HL-60 (cell line): ENCODE results near the gene ZBTB49.

ENCODE experiments used
- DNase-seq, 2 experiments: peaks; one replicate each; pipeline ENCODE4 v3.0.0-alpha.2; 2010 to 2020; ENCODE audit warnings: low read depth in 1 of 2, low spot score in 1 of 2
- H3K27ac ChIP-seq: fragments of 250-450 bp; sonication (Bioruptor Pico); replicated peaks from 2 replicates; pipeline ENCODE4 v1.5.1; 2020; ENCODE audit warnings: mild to moderate bottlenecking, moderate library complexity
- H3K27me3 ChIP-seq: fragments of 250-450 bp; sonication (Bioruptor Pico); 2 replicates; pipeline ENCODE4 v1.5.1; 2021; ENCODE audit warnings: mild to moderate bottlenecking, moderate library complexity; ENCODE audit not compliant: insufficient read depth, poor library complexity, severe bottlenecking
- H3K4me3 ChIP-seq: replicated peaks from 2 replicates; pipeline ENCODE4 v1.5.1; 2011; ENCODE audit warnings: mild to moderate bottlenecking, control low read depth, low read length; ENCODE audit not compliant: insufficient read depth
- GABPA ChIP-seq: IDR thresholded peaks from 2 replicates; pipeline ENCODE4 v1.6.1; 2012; ENCODE audit warnings: low read depth
- POLR2AphosphoS5 ChIP-seq: IDR thresholded peaks from 2 replicates; pipeline ENCODE4 v1.6.1; 2012; ENCODE audit warnings: low read depth
- SPI1 ChIP-seq: IDR thresholded peaks from 2 replicates; pipeline ENCODE4 v1.6.1; 2012; ENCODE audit warnings: low read depth, mild to moderate bottlenecking, borderline replicate concordance
- TF ChIP-seq, protein P1 (sequence below): IDR thresholded peaks from 2 replicates; pipeline ENCODE4 v1.6.1; 2012; ENCODE audit warnings: low read depth; ENCODE audit not compliant: insufficient replicate concordance
- TF ChIP-seq, protein P2 (sequence below): IDR thresholded peaks from one replicate; pipeline ENCODE4 v1.5.1; 2011; ENCODE audit warnings: low read length, control low read depth, inconsistent platforms; ENCODE audit not compliant: insufficient read depth

Gene ZBTB49

DNA sequence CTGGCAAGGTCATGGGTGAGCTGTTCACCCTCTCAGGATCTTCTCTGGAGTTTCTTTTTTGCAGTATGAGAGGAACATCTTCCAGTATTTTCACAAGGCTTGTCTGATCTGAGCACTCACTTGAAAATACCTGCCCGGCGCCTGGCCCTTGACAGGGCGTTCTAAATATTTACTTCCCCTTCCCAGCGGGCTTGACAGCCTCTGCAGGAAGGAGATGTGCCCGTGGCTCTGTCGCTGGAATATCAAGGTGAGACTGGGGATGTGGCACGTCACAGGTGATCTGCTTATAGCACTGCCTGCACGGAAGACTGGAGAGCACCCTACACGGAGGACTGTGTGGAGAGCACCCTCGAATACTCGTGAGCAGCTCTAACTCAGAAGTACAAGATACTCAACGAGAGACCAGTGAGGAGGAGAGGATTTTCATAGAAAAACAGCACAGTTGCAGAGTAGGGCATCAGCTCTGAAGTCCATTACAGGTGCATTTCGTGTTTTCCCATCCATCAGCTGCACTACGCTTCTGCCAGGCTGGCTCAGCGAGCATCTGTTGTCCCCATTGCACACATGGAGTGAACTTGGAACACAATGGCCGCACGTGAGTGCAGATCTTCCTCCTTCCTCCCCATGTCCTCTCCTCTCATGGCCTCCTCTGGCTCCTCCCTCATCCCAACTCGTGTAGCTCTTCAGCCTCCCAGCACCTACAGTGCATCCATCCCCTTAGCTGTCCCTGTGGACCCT, 32.1 kb downstream of the ZBTB49 start:
- Histone ChIP-seq H3K27me3 (no peaks in the 10 kb centered on the region), H3K4me3 (no peak overlapping the region), H3K27ac (no peak overlapping the region)
- DNase-seq: no peak
- TF ChIP-seq GABPA (no peak), POLR2AphosphoS5 (no peak)

DNA sequence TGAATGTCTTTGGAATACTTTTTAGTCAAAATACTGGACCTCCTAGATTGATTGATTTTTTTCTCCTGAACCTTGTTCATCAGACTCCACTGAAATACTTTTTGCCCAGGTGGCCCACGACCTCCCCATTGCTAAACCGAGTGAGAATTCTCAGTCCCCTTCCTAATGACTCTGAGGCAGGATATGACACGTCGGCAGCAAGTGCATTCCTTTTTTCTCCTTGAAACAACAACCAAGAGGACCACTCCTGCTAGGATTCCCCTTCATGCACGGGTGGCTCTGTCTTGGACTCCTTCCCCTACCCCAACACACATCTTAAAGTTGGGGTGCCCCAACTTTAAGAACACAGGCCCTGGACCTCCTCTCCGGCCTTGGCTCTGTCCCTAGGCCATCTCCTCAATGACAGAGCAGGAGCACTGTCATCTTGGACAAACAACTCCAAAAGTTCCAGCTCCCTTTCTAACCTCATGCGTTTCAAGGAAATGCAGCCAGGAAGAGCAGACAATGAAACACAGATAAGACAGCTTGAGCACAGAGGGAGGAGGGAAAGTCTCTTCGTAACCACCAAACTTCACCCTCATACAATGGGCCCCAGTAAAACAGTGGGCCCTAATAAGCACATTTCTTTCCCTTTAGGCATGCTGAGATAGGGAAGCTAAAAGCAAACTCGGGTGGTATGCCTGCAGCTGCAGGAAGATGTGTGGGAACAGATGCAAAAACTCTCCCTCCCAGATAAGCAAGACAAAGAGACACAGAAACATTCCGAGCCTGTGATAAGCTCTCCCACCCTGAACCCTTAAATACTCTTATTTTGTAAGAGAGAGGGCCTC, 33.9 kb downstream of the ZBTB49 start:
- H3K27me3 ChIP-seq: no peaks in the 10 kb centered on the region
- H3K4me3 ChIP-seq: no peak overlapping the region
- H3K27ac ChIP-seq: no peak overlapping the region
- TF ChIP-seq POLR2AphosphoS5 (no peak), GABPA (no peak), SPI1 (no peak)
- TF ChIP-seq, protein P1, sequence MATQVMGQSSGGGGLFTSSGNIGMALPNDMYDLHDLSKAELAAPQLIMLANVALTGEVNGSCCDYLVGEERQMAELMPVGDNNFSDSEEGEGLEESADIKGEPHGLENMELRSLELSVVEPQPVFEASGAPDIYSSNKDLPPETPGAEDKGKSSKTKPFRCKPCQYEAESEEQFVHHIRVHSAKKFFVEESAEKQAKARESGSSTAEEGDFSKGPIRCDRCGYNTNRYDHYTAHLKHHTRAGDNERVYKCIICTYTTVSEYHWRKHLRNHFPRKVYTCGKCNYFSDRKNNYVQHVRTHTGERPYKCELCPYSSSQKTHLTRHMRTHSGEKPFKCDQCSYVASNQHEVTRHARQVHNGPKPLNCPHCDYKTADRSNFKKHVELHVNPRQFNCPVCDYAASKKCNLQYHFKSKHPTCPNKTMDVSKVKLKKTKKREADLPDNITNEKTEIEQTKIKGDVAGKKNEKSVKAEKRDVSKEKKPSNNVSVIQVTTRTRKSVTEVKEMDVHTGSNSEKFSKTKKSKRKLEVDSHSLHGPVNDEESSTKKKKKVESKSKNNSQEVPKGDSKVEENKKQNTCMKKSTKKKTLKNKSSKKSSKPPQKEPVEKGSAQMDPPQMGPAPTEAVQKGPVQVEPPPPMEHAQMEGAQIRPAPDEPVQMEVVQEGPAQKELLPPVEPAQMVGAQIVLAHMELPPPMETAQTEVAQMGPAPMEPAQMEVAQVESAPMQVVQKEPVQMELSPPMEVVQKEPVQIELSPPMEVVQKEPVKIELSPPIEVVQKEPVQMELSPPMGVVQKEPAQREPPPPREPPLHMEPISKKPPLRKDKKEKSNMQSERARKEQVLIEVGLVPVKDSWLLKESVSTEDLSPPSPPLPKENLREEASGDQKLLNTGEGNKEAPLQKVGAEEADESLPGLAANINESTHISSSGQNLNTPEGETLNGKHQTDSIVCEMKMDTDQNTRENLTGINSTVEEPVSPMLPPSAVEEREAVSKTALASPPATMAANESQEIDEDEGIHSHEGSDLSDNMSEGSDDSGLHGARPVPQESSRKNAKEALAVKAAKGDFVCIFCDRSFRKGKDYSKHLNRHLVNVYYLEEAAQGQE: no peak
- TF ChIP-seq, protein P2, sequence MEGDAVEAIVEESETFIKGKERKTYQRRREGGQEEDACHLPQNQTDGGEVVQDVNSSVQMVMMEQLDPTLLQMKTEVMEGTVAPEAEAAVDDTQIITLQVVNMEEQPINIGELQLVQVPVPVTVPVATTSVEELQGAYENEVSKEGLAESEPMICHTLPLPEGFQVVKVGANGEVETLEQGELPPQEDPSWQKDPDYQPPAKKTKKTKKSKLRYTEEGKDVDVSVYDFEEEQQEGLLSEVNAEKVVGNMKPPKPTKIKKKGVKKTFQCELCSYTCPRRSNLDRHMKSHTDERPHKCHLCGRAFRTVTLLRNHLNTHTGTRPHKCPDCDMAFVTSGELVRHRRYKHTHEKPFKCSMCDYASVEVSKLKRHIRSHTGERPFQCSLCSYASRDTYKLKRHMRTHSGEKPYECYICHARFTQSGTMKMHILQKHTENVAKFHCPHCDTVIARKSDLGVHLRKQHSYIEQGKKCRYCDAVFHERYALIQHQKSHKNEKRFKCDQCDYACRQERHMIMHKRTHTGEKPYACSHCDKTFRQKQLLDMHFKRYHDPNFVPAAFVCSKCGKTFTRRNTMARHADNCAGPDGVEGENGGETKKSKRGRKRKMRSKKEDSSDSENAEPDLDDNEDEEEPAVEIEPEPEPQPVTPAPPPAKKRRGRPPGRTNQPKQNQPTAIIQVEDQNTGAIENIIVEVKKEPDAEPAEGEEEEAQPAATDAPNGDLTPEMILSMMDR: no peak
- no peak for DNase-seq

DNA sequence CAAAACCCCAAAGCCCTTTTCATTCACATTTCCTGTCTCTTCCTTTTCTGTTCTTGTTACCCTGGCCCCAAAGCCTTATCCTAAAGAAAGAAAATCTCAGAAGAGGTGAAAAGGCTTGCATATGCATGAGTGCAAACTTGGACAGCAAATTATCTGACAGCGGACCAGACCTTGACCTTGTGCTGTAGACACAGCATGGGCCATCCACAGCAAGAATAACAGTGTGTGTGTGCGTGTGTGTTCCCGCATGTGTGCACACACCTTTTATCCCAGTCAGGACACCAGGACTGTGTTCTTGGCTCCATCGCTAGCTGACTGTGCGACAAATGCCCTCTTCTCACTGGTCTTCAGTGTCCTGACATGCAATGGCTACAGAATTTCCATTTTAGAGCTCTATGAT, 35.3 kb downstream of the ZBTB49 start:
- H3K27me3 ChIP-seq: no peaks in the 10 kb centered on the region
- TF ChIP-seq, protein P1: no peak
- no peak for TF ChIP-seq GABPA
- TF ChIP-seq SPI1: no peak
- no peak for TF ChIP-seq POLR2AphosphoS5
- TF ChIP-seq, protein P2: no peak
- no peak overlapping the region for H3K4me3 ChIP-seq
- DNase-seq: no peak
- no peak overlapping the region for H3K27ac ChIP-seq

DNA sequence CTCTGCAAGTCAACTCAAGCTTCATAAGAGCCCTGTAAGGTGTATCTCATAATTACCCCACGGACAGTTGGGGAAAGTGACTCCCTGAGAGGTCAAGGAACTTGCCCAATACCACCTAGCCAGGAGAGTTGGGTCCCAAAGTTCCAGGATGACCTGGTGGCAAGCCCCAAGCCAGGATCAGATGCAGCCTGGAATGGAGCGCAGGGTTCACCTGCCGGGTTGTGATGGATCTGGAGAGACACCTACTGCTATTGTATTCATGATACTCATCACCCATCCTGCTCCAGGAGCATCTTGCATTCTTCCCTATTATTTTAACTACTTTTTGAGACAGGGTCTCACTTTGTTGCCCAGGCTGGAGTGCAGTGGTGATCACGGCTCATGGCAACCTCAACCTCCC, 36.1 kb downstream of the ZBTB49 start:
- Histone ChIP-seq H3K4me3 (no peak overlapping the region), H3K27me3 (no peaks in the 10 kb centered on the region), H3K27ac (no peak overlapping the region)
- DNase-seq: no peak
- no peak for TF ChIP-seq SPI1
- TF ChIP-seq POLR2AphosphoS5: no peak
- TF ChIP-seq, protein P1: no peak
- TF ChIP-seq, protein P2: no peak
- TF ChIP-seq GABPA: no peak
